H9 (cell line): Measurements from ENCODE around the gene CHIT1. TPM values are rescaled to one million over a fixed set of nuclear protein-coding genes. Genes with fewer than 3 reads are reported as not detected.

Experiments
- DNase-seq: peaks from one replicate; pipeline ENCODE4 v3.0.0-alpha.2; 2017
- H2AFZ ChIP-seq: one replicate; pipeline ENCODE4 v1.6.1; 2013; ENCODE audit warnings: mild to moderate bottlenecking, low read length, control low read depth, moderate library complexity
- H2AK5ac ChIP-seq: 2 replicates; pipeline ENCODE4 v1.6.1; 2013; ENCODE audit warnings: low read length, control low read depth, mixed read lengths; ENCODE audit not compliant: insufficient read length
- H2BK120ac ChIP-seq: one replicate; pipeline ENCODE4 v1.6.1; 2013; ENCODE audit warnings: low read depth, mild to moderate bottlenecking, low read length, control low read depth, inconsistent platforms; ENCODE audit not compliant: poor library complexity, severe bottlenecking
- H2BK12ac ChIP-seq: 2 replicates; pipeline ENCODE4 v1.6.1; 2013; ENCODE audit warnings: low read length, control low read depth, mixed read lengths, low read depth; ENCODE audit not compliant: insufficient read length
- H2BK15ac ChIP-seq: 2 replicates; pipeline ENCODE4 v1.6.1; 2013; ENCODE audit warnings: low read depth, low read length, control low read depth
- H2BK20ac ChIP-seq: one replicate; pipeline ENCODE4 v1.6.1; 2013; ENCODE audit warnings: low read depth, mild to moderate bottlenecking, low read length, control low read depth, inconsistent platforms; ENCODE audit not compliant: poor library complexity, severe bottlenecking
- H2BK5ac ChIP-seq: 2 replicates; pipeline ENCODE4 v1.6.1; 2013; ENCODE audit warnings: low read length, control low read depth, mixed read lengths; ENCODE audit not compliant: insufficient read length
- H3K14ac ChIP-seq: 2 replicates; pipeline ENCODE4 v1.6.1; 2013; ENCODE audit warnings: low read length, control low read depth; ENCODE audit not compliant: insufficient read depth
- H3K18ac ChIP-seq: 2 replicates; pipeline ENCODE4 v1.6.1; 2013; ENCODE audit warnings: low read depth, mild to moderate bottlenecking, mixed read lengths, low read length, control low read depth; ENCODE audit not compliant: insufficient read length
- H3K23ac ChIP-seq: 2 replicates; pipeline ENCODE4 v1.6.1; 2013; ENCODE audit warnings: low read length, control low read depth, mixed read lengths, low read depth; ENCODE audit not compliant: insufficient read length
- H3K23me2 ChIP-seq: 2 replicates; pipeline ENCODE4 v1.6.1; 2013; ENCODE audit warnings: low read depth, mild to moderate bottlenecking, mixed read lengths, low read length, control low read depth; ENCODE audit not compliant: insufficient read length, poor library complexity, severe bottlenecking
- H3K27ac ChIP-seq: 2 replicates; pipeline ENCODE4 v1.5.1; 2013; ENCODE audit warnings: low read length, control low read depth, mixed read lengths, low read depth; ENCODE audit not compliant: insufficient read length
- H3K27me3 ChIP-seq: 2 replicates; pipeline ENCODE4 v1.6.1; 2013; ENCODE audit warnings: low read length, control low read depth, inconsistent platforms; ENCODE audit not compliant: insufficient read depth
- H3K4ac ChIP-seq: 2 replicates; pipeline ENCODE4 v1.6.1; 2013; ENCODE audit warnings: low read depth, mild to moderate bottlenecking, control low read depth, inconsistent platforms, low read length, moderate library complexity
- H3K4me1 ChIP-seq: 2 replicates; pipeline ENCODE4 v1.6.1; 2013; ENCODE audit warnings: low read length, control low read depth, inconsistent platforms; ENCODE audit not compliant: insufficient read depth
- H3K4me2 ChIP-seq: 2 replicates; pipeline ENCODE4 v1.6.1; 2013; ENCODE audit warnings: low read length, control low read depth, mixed read lengths; ENCODE audit not compliant: insufficient read length, insufficient read depth
- H3K56ac ChIP-seq: 2 replicates; pipeline ENCODE4 v1.6.1; 2013; ENCODE audit warnings: low read depth, mild to moderate bottlenecking, mixed read lengths, low read length, control low read depth; ENCODE audit not compliant: insufficient read length
- H3K79me1 ChIP-seq: 2 replicates; pipeline ENCODE4 v1.6.1; 2013; ENCODE audit warnings: low read depth, mild to moderate bottlenecking, moderate library complexity, low read length, control low read depth, inconsistent platforms; ENCODE audit not compliant: insufficient read depth, poor library complexity, severe bottlenecking
- H3K79me2 ChIP-seq: 2 replicates; pipeline ENCODE4 v1.6.1; 2013; ENCODE audit warnings: low read length, control low read depth, inconsistent platforms; ENCODE audit not compliant: insufficient read depth
- H3K9ac ChIP-seq: 2 replicates; pipeline ENCODE4 v1.6.1; 2013; ENCODE audit warnings: low read length, control low read depth, mixed read lengths; ENCODE audit not compliant: insufficient read length; ENCODE audit errors: extremely low read depth
- H3K9me3 ChIP-seq: one replicate; pipeline ENCODE4 v1.6.1; 2013; ENCODE audit warnings: low read depth, low read length, inconsistent platforms; ENCODE audit not compliant: control insufficient read depth
- H3T11ph ChIP-seq: one replicate; pipeline ENCODE4 v1.6.1; 2013; ENCODE audit warnings: mild to moderate bottlenecking, low read length, control low read depth, inconsistent platforms
- H4K20me1 ChIP-seq: one replicate; pipeline ENCODE4 v1.6.1; 2013; ENCODE audit not compliant: control insufficient read depth, insufficient read length, insufficient read depth
- H4K5ac ChIP-seq: 2 replicates; pipeline ENCODE4 v1.6.1; 2013; ENCODE audit warnings: low read depth, mild to moderate bottlenecking, mixed read lengths, low read length, control low read depth; ENCODE audit not compliant: insufficient read length
- H4K8ac ChIP-seq: replicated peaks from 2 replicates; pipeline ENCODE4 v1.6.1; 2013; ENCODE audit warnings: low read length, control low read depth, mixed read lengths, low read depth; ENCODE audit not compliant: insufficient read length
- H4K91ac ChIP-seq: 2 replicates; pipeline ENCODE4 v1.6.1; 2013; ENCODE audit warnings: low read depth, mild to moderate bottlenecking, moderate library complexity, mixed read lengths, low read length, control low read depth; ENCODE audit not compliant: insufficient read length
- H3K27ac Mint-ChIP-seq, 3 experiments: 2 replicates in 2 of 3; 3 replicates in 1 of 3; pipeline ENCODE4 v1.8.0; 2020 to 2021; ENCODE audit warnings: mixed read lengths in 3 of 3, mild to moderate bottlenecking in 1 of 3, moderate library complexity in 1 of 3
- H3K27me3 Mint-ChIP-seq: 2 replicates; pipeline ENCODE4 v1.8.0; 2021; ENCODE audit warnings: low read depth, mild to moderate bottlenecking, moderate library complexity, mixed read lengths
- H3K36me3 Mint-ChIP-seq, 3 experiments: 2 replicates in 2 of 3; 3 replicates in 1 of 3; pipeline ENCODE4 v1.8.0; 2020 to 2021; ENCODE audit warnings: low read depth in 3 of 3, mixed read lengths in 3 of 3; ENCODE audit not compliant: insufficient read depth in 1 of 3
- H3K4me1 Mint-ChIP-seq, 2 experiments: 2 replicates each; pipeline ENCODE4 v1.8.0; 2020; ENCODE audit warnings: mixed read lengths in 2 of 2
- H3K4me3 Mint-ChIP-seq, 2 experiments: 2 replicates in 1 of 2; 3 replicates in 1 of 2; pipeline ENCODE4 v1.8.0; 2020 to 2021; ENCODE audit warnings: mild to moderate bottlenecking in 2 of 2, mixed read lengths in 2 of 2, moderate library complexity in 1 of 2
- H3K9me3 Mint-ChIP-seq, 2 experiments: 2 replicates in 1 of 2; 3 replicates in 1 of 2; pipeline ENCODE4 v1.8.0; 2020; ENCODE audit warnings: mild to moderate bottlenecking in 2 of 2, mixed read lengths in 2 of 2, moderate library complexity in 1 of 2
- WGBS: extraction: QIAGEN DNeasy Blood & Tissue Kit; methylation state at CpG from one replicate; pipeline ENCODE4 v1.1.7; 2013; ENCODE audit warnings: missing lambda C conversion rate, low lambda C conversion rate, mixed read lengths; ENCODE audit not compliant: insufficient read length; ENCODE audit errors: extremely low coverage; 5-methylcytosine and 5-hydroxymethylcytosine counted together
- total RNA-seq: library from RNA; stranded (reverse); gene quantifications from 2 replicates; pipeline ENCODE4 v1.2.1, GENCODE V29; 2021
- TF ChIP-seq, protein P1 (sequence below): fragments of 200-600 bp; sonication (generic); conservative IDR thresholded peaks from 3 replicates; pipeline ENCODE4 v1.8.0; 2021; ENCODE audit warnings: antibody characterized with exemption, mild to moderate bottlenecking

CHIT1 gene
- total RNA-seq, 1 experiment from 2014 or later = not detected

- no peak overlapping the region for H2BK120ac ChIP-seq
- Mint-ChIP-seq H3K4me3 (no peak overlapping the region), H3K9me3 (no peaks in the 10 kb centered on the region), H3K36me3 (no peaks in the 10 kb centered on the region), H3K27me3 (peaks cover 1% of the 10 kb centered on the region), H3K4me1 (peaks cover 29 to 45% of the 10 kb centered on the region in 2 experiments), H3K27ac (no peak overlapping the region; a peak in 1 of 7 replicates)
- no peaks in the 10 kb centered on the region; the same call in 1 of the 2 replicates for H3K4me1 ChIP-seq
- no peaks in the 10 kb centered on the region for H3K23me2 ChIP-seq
- H3K79me1 ChIP-seq = no peaks in the 10 kb centered on the region
- no peak overlapping the region for H3K23ac ChIP-seq
- no peak overlapping the region for H2BK12ac ChIP-seq
- H3K14ac ChIP-seq = no peak overlapping the region
- TF ChIP-seq, protein P1, sequence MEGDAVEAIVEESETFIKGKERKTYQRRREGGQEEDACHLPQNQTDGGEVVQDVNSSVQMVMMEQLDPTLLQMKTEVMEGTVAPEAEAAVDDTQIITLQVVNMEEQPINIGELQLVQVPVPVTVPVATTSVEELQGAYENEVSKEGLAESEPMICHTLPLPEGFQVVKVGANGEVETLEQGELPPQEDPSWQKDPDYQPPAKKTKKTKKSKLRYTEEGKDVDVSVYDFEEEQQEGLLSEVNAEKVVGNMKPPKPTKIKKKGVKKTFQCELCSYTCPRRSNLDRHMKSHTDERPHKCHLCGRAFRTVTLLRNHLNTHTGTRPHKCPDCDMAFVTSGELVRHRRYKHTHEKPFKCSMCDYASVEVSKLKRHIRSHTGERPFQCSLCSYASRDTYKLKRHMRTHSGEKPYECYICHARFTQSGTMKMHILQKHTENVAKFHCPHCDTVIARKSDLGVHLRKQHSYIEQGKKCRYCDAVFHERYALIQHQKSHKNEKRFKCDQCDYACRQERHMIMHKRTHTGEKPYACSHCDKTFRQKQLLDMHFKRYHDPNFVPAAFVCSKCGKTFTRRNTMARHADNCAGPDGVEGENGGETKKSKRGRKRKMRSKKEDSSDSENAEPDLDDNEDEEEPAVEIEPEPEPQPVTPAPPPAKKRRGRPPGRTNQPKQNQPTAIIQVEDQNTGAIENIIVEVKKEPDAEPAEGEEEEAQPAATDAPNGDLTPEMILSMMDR = no peak
- no peaks in the 10 kb centered on the region for H3K9me3 ChIP-seq
- no peak overlapping the region for H4K91ac ChIP-seq
- H3K9ac ChIP-seq = no peak overlapping the region
- no peak overlapping the region for H3K4ac ChIP-seq
- no peaks in the 10 kb centered on the region for H3K79me2 ChIP-seq
- no peak overlapping the region for H2BK20ac ChIP-seq
- no CpG with 5 or more reads among the region's 11 CpGs for WGBS
- no peak overlapping the region for H2AFZ ChIP-seq
- H2BK15ac ChIP-seq = no peak overlapping the region
- DNase-seq = no peak
- H2AK5ac ChIP-seq = no peak overlapping the region
- H4K20me1 ChIP-seq = no peaks in the 10 kb centered on the region
- no peak overlapping the region for H4K8ac ChIP-seq
- H3K18ac ChIP-seq = no peak overlapping the region
- no peak overlapping the region for H3K27ac ChIP-seq
- no peaks in the 10 kb centered on the region for H3K27me3 ChIP-seq
- H4K5ac ChIP-seq = no peak overlapping the region
- H2BK5ac ChIP-seq = no peak overlapping the region
- no peak overlapping the region for H3K4me2 ChIP-seq
- no peak overlapping the region for H3K56ac ChIP-seq
- no peak overlapping the region for H3T11ph ChIP-seq
These were observed 48.7 kb downstream of the CHIT1 start for GRCh38 chr1:203180611-203181330.
